C4-2B (cell line): ENCODE measurements around the gene MBLAC1.
A peak's percentile ranks its signal among the peaks of the same experiment; 100 is the strongest.

Experiments
- H3K27ac ChIP-seq: fragments of 450-650 bp; 2 replicates; pipeline ENCODE4 v1.5.1; 2017
- CTCF ChIP-seq: fragments of 450-650 bp; conservative IDR thresholded peaks from 2 replicates; pipeline ENCODE4 v1.5.1; 2017; ENCODE audit warnings: mild to moderate bottlenecking
- ZFX ChIP-seq: fragments of 450-650 bp; IDR thresholded peaks from 2 replicates; pipeline ENCODE4 v1.6.1; 2017

MBLAC1 gene

GRCh38 chr7:100099452-100099851 is 27.3 kb upstream of the MBLAC1 start:
- H3K27ac ChIP-seq, result peak overlapping the region; percentile 97
- no peak for TF ChIP-seq ZFX
- TF ChIP-seq CTCF, result no peak

GRCh38 chr7:100100420-100101015 is 26.2 kb upstream of the MBLAC1 start:
- TF ChIP-seq ZFX (peak; percentile 65; the same call in 1 of the 2 replicates), CTCF (no peak)
- peak overlapping the region; percentile 97 for H3K27ac ChIP-seq

GRCh38 chr7:100101016-100101862 is 25.5 kb upstream of the MBLAC1 start, which contains the start of the genes AP4M1 and MCM7:
Gene AP4M1, plus strand, starts transcription at chr7:100101643. Its CDS starts 72 bp downstream, at chr7:100101715.
Gene MCM7, minus strand, starts transcription at chr7:100101397. Its CDS starts 103 bp downstream, at chr7:100101294.
- TF ChIP-seq ZFX (peak; percentile 53; the same call in 1 of the 2 replicates), CTCF (no peak)

GRCh38 chr7:100102950-100103840 is 23.6 kb upstream of the MBLAC1 start:
- TF ChIP-seq ZFX (no peak), CTCF (no peak)
- H3K27ac ChIP-seq, result peak overlapping the region; percentile 97

More at GRCh38 chr7:100101016-100101862, 25.5 kb upstream of the MBLAC1 start, which contains the start of the genes AP4M1 and MCM7:
- H3K27ac ChIP-seq, result peak within 1 kb of the TSS; percentile 97

GRCh38 chr7:100105534-100105933 is 21.2 kb upstream of the MBLAC1 start:
- no peak for TF ChIP-seq ZFX
- no peak for TF ChIP-seq CTCF
- H3K27ac ChIP-seq, result no peak overlapping the region

GRCh38 chr7:100106633-100107032 is 20.1 kb upstream of the MBLAC1 start:
- no peak overlapping the region for H3K27ac ChIP-seq
- TF ChIP-seq CTCF (no peak), ZFX (no peak)
